Posterior cingulate gyrus (tissue), 11 donors: ENCODE measurements around the gene LZTFL1.

Source experiments
- DNase-seq, 10 donors: peaks; one replicate each; pipeline versions ENCODE4 v3.0.0 to v3.0.0-alpha.2; 2020 to 2021; ENCODE audit warnings: mixed read lengths in 3 of 10
- intact Hi-C: fragments of 100-400 bp; cut with DNase I; formaldehyde crosslinking; loops from one replicate; pipeline ENCODE4 v1.15.1; 2023

LZTFL1 gene

DNA sequence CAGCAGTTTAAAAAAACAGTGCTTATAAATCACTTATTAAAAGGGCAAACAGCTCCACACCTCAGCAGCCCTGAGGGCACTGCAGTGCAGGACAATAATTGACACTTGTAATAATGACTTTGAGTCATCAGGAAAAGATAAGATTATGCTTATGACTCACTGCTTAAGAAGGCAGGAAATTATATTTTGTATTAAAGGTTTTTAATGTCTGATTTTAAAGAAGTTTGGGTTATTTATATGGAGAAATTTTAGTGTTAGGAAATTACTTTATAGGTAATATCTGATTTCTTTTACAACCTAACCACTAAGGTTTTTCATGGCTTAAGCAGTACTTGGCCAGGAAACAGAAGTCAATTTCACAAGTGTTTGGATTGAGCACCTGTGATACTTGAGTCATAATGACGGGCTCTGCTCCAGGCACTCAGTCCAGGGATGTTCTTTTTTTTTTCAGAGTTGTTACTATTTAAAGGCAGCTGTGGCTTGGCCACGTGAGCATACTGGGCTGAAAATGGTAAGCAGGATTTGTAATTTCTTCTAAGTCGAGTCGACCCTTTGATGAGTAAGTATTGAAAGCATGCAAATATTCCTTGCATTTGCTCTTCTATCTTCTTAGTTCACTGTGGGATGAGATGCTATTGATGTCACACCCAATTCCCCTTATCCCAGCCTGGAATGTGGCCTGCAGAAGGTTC lies 23.9 kb downstream of the LZTFL1 start:
- DNase-seq, result no peak
- intact Hi-C loops, result no loop called here

DNA sequence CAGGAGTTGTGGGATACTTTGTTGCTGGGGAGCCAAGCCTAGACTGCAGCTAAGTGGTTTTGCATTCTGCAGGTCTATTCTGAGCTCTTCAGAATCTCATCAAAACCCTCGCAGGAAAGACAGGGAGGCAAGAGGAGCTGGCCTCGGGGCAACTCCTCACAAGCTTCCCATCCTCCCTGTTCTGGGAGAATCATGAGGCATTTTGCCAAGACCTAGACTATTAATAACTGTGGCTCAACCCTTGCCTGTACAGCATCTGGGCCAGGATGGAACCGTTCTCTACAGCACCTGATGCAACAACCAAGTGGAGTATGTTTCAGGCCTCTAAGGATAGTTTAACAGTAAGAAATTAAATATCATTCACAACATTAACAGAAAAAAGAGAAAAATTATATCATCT lies 25.4 kb downstream of the LZTFL1 start:
- intact Hi-C loops, result no loop called here
- no peak for DNase-seq

DNA sequence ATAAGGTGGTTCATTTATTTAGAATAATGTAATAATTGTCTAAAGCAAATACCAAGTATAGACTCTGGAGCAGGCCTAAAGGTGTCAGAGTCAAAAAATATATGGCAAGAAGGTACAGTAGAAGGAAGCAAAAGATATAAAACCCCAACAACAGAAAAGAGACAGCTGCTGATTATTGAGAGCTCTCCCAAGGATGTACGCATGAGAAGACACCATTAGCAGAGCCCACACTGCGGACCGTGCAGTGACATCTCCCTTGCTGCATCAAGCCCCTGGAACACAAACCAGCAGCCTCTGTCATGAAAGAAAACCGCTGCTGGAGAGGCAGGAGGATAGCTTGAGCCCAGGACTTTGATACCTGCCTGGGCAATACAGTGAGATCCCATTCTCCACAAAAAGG lies 27.6 kb downstream of the LZTFL1 start:
- intact Hi-C loops, result no loop called here
- no peak for DNase-seq

DNA sequence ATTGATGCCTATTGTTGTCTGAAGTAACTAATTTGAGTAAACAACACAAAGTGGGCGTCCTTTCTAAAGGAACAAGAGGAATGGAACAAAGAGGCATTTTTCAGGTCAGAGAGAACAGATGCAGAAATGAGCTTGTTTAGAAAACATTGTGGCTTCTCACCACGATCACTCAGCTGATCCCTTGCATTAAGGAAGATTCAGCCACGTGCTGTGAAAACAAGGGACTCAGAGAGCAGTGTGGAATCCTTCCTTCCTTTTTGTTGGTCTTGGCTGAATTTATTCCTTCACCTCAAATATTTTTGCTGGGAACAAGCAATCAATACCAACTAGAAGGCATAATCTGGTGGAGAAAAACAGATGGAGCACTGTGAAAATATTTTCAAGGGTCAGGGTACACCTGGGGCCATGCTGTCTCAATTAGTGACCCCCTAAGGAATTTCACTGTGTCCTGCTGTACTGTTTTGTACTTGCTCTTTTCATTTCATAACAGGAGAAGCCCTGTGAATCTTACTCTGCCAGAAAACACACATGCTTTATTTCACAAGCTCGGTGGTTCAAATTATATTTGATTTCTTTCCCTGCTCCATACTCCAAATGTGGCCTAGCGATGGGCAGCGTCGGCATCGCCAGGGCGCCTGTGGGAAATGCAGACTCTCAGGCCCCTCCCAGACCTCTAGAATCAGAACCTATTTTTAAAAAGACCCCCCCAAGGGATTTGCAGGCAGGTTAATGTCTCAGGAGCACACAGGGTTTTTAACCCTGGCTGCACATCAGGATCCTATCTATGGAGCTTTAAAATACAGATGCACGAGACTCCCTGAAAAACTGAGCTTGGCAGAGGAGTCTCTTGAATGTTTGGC lies 34.0 kb downstream of the LZTFL1 start:
- intact Hi-C loops, result no loop called here
- DNase-seq, result no peak

DNA sequence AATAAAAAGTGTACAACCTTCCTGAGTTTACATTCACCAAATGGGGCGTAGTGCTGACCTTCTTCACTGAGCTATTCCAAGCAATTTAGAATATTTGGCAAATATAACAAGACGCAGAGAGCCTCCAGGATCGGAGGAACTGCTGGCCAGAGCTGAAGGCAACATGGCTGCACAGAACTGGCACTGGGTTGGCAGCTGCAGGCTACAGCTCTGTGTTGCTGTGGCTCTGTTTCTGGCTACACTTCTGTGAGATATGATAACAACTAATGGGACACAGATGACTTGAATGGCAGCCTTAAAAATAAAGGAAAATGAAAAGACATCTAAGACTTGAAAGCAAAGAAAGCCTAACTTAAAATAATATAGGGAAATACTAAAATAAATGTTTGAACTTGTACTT lies 34.8 kb downstream of the LZTFL1 start:
- no peak for DNase-seq
- intact Hi-C loops, result no loop called here

DNA sequence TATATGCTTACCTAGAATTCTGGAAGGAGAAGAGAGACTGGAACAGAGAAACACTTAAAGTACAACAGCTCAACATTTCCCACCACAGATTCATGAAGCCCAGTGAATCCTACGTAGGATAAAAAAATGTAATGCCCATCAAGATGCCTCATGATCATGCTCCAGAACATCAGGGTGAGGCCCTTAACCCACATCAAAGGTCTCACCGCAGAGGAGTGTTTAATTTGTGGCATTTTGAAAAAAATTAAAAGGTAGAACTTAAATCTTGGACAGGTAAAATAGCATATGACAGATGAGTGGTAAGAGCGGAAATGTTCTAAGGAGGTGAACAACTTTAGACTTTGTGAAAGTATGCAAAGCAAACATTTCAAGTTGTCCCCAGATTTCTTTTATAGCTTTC lies 35.8 kb downstream of the LZTFL1 start:
- intact Hi-C loops, result no loop called here
- DNase-seq, result no peak

DNA sequence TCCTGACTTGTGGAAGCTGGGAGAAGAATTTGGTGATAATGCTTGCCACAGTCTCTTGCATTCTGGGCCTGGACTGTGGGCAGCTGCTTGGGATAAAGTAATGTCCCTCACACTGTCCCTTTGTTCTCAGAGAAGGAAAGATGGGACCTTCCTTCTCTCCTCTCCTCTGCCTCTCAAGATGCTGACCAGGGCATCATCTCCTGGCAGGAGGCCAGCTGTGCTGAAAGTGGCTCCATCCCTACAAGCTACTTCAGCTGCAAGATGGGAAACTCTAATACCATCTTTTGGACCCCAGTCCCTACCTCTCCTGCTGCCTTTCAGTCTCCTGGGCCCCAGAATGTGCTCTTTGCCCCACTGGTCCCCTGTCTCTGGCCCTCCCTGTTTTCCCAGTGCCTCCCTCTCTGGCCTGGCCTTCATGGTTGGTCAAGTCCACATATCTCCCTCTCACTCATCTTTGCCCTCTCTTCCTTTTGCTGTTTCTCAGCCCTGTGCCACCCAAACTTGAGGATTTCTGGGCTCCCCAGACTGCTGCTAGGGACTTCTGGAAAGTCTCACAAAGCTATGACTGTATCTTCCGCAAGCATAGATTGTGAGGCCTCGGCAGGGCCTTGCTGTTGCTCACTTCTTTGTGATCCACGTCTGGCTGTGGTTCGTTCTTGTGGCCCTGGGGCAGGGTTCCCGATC lies 38.5 kb downstream of the LZTFL1 start:
- no peak for DNase-seq

DNA sequence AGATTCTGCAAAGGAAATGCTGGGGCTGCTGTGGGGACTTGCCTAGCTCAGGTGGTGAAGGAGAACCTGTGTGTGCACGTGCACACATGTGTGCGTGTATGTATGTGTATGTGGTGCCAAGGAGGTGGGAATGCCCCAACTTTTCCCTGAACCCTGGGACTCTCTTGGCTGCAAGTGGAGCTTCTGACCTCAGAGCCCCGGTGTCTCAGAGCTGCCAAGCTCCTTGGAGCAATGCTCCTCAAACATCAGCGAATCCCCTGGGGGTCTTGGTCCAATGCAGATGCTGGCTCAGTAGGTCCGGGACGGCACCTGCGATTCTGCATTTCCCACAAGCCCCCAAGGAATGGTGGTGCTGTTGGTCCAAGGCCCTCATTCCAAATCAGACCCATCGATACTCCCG lies 39.8 kb downstream of the LZTFL1 start:
- intact Hi-C loops, result no loop called here
- no peak for DNase-seq

More for the DNA sequence above, 38.5 kb downstream of the LZTFL1 start:
- intact Hi-C loops, result no loop called here

DNA sequence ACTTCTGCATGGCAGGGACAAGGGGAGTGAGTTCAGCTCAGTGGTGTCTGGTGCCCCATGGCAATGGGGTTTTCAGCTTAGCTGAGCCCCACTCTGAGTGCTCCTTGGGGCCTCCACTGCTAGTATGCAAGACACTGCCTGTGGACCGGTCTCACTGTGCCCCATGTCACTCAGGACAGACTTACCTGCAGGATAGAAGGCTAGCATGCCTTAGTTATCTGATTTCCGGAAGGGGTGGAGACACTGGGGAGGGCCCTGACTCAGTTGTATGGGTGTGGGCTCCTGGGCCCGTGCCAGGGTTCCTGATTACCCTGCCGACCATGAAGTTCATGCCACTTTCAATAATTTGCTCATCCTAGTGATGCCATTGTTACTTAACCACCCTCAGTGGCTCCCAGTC lies 41.3 kb downstream of the LZTFL1 start:
- DNase-seq, result no peak
- intact Hi-C loops, result no loop called here

DNA sequence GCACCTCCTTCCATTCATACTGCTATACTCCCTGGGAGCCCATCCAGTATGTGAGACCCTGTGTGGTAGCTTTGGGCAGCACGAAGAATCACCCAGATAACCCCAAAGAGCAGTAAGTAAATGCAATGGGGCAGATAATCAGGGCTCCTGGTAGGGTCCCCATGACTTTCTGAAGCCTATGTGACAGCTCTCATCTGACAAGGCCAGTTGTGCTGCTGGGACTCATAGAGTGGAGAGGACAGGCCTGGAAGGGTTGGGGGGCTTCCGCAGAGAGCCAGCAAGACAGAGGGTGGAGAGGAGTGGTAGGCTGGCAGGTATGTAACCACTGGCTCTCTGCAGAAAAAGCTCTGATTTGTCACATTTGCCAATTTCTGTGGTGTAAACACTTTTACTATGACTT lies 42.3 kb downstream of the LZTFL1 start:
- intact Hi-C loops, result no loop called here
- DNase-seq, result no peak

DNA sequence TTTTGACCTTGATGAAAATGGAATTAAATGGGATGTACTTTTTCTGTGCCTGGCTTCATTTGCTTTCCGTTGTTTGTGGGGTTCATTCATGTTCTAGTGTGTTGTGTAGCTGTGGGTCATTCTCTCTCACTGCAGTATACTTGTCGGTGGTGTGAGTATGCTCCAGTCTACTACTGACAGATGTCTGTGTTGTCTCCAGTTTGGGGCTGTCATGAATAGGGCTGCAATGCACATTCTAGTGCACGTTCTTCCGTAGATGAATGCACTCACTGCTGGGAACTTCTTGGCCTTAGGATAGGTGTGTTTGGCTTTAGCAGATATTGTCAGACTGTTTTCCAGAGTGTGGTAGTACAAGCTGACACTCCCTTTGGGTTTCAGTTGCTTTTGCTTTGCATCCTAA lies 43.9 kb downstream of the LZTFL1 start:
- intact Hi-C loops, result no loop called here
- DNase-seq, result no peak

DNA sequence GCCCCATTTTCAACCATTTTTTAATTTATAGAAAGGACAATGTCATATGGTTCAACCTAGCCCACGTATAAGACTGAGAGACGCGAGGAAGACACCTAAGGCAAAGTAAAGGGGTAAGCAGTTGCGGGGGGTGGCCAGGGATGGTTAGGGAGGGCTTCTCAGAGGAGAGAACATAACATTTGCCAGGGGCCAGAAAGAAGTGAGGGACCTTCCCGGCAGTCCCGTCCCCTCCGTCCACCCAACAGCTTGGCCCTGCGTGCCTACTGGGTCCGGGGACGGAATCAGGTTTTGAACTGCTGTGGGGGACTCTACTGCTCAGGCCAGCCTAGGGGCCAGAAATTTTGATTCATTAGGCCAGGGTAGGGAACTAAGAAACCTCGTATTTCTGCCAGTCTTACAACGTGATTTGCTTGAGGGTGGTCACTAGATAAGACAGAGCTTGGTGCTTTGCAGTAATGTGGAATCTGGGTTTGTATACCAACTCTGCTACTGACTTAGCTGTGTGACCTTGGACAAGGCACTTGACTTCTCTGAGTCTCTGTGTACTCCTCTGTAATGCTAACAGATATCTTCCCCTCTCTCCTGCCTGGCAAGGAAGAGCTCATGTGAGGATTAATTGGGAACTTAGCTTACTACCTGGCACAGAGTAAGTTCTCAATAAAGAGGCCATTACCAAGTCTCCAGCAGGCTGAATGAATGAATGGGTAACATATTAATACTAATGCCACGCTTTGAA lies 44.8 kb downstream of the LZTFL1 start:
- no peak for DNase-seq
- intact Hi-C loops, result no loop called here

DNA sequence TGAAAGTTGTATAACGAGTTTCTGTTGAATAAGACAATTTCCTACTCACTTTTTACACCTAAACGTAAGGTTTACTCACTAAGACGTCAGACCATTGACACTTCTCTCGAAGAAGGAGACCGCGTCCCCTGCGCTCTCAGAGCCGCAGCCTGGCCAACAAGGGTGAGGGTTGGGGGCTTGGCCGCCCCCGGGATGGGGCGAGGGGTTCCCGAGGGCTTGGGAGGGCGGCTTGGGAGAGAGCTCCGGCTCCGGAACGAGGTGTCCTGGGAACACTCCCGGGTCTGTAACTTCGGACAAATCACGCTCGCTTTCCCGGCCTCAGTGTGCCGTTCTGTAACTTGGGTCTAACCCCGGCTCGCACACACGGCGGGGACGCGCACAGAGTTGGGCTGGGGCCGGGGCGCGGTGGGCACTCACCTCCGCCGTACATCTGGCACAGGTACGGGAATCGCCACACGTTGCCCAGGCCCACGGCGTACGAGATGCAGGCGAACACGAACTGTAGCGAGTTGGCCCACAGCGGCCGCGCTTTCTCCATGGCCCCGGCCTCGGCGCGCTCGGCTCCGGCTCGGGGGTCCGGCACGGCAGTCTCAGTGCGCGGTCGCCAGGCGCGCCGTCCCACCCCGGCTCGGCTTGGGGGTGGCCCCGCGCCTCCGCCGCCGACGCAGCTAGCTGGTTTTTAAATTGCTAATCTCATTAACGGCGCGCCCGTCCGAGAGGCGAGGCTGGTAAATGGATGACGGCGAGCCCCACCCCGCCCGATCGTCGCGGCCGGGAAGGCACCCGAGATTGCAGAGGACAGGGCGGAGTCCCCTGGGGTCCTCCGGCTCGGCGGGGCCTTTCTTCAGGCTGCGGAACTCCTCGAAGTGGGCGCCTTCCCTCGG lies 45.8 kb downstream of the LZTFL1 start, which contains the start of gene SLC6A20:
Gene SLC6A20 (minus strand): TSS at position 655 of the 884 bp plus-strand sequence. CDS start 117 bp downstream, at position 538.
- intact Hi-C loops, result no loop called here
- DNase-seq, result peak in 1 of 10 donors; percentile 78

DNA sequence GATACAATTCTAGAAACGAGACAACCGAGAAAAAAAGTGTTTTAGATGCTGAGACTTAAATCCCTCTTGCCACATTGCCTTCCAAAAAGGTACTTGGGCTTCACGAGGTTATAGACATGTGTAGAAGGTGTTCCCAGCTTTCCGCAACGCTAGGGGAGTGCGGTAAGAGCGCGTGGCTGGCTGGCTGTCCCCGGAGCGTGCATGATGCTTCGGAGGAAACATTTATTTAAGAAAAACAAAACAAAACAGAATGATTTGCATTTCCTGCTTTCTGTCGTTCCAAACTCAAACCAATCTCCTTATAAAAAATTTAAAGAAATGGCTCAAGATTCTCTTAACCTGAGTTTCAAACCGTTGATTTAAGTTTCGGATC lies 46.4 kb downstream of the LZTFL1 start:
- no peak for DNase-seq
- intact Hi-C loops, result no loop called here

DNA sequence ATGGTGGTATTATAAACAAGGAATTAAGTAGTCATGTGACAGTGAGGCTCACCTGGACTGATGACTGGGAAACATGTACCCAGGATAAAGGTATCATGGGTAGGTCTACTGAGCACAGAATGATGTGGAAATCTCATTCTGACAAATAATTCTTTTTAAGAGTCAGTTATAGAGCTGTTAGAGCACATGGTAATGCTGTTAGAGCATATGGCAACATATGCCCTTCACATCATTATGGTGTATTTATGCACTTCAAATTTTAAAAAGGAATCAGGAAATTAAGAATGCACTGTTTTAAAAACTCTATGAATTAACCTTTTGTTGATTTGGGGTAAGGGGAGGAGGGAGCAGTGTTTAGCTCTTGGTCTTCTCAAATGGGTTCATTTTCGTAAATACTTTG lies 47.3 kb downstream of the LZTFL1 start:
- DNase-seq, result no peak
- intact Hi-C loops, result no loop called here

DNA sequence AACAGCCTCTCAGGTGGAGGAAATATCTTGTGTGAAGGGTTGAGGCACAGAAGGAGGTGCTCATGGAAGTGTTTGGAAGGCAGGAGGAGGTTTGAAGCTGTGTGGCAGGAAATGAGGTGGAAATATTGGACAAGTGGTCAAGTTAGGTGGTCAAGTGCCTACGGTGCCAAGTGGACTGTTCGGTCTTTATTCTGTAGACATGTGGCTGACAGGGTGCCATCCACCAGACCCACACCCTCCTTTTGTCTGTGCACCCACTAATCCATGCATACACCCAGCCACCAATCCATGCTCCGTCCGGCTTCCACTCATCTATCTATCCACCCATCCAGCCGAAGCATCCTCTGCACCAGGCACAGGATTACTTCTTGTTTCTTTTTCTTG lies 47.8 kb downstream of the LZTFL1 start:
- DNase-seq, result no peak
- intact Hi-C loops, result no loop called here

DNA sequence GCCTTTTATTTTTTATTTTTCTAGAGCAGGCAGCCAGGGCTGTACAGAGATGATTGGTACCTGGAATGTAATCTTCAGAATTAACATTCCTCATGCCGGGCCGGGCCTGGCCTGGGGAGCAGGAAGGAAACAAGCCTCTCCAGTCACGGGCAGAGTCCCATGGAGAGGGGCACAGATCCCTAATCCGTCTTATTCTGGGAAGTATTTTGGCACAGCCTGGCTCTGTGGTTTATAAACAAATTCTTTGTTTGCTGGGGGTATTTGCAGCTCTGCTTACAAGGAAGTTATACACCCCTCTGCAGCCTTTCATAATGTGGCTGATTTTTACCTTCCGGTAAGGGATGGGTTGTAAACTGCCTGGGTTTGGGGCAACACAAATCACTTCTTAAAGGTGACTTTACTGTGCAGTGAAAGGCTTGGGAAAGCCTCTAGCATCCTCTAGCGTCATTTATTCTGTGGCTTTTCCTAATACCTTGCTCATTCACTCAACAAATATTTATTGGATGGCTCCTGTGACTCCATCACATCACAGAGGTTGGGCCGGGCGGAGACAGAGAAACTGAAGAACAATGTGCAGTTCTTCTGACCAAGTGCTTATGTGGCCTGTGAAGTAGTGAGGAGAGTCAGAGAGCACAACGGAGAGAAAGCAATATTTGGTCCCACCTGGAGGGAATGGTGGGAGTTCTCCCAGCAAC lies 48.3 kb downstream of the LZTFL1 start:
- intact Hi-C loops, result no loop called here
- DNase-seq, result no peak

DNA sequence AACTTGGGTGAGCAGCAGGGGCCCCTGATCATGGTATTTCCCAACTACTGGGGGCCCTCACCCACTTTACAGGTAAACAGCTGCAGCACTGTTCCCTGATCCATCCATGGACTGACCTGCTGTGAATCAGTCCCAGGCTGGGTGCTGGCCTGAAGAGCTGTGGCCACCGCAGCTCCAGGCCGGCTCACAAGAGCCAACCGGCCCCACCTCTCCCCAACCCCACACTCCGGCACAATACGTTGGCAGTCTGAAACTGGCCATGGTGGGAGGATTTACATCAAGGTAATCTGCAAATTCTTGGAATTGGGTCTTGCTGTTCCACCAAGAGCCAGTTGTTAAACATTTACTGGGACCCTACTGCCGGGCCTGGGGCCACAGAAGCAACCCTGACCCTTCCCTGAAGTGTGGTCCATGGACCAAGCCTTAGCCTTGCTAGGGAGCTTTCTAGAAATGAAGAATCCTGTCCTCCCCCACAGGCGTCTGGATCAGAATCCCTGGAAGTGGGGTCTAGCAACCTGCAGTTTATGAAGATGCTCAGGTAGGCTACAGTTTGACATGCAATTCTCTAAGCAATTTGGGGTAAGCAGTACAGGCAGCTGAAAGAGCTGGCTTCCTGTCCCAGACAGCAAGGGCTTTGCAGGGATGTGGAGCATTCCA lies 49.3 kb downstream of the LZTFL1 start:
- no peak for DNase-seq
- intact Hi-C loops, result no loop called here

DNA sequence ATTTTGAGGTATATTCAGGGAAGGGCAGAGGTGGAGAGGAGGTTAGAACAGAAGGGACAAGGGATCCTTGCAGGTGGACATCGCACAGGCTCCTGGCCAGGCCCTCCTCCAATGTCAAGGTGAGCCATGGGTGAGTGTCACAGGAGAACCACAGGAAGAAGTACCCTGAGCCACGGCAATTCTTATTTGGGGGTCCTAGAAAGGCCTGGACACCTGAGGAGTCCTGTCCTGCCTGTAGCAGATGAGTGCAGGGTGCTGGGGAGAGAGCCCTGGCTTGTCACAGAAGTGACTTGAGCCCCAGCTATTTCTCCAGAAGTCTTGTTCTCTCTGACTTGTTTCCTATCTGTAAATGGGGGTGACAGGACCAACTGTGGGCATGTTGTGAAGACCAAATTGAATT lies 49.9 kb downstream of the LZTFL1 start:
- intact Hi-C loops, result no loop called here
- no peak for DNase-seq
